ENCODE data around the gene GIPR.
A peak's percentile ranks its signal among the peaks of the same experiment; 100 is the strongest.
"Not testable (repeated sequence)": the region's sequence is repeated elsewhere in the genome, so short reads cannot be mapped to it uniquely, and the experiment has no call there.

The GIPR gene

DNA sequence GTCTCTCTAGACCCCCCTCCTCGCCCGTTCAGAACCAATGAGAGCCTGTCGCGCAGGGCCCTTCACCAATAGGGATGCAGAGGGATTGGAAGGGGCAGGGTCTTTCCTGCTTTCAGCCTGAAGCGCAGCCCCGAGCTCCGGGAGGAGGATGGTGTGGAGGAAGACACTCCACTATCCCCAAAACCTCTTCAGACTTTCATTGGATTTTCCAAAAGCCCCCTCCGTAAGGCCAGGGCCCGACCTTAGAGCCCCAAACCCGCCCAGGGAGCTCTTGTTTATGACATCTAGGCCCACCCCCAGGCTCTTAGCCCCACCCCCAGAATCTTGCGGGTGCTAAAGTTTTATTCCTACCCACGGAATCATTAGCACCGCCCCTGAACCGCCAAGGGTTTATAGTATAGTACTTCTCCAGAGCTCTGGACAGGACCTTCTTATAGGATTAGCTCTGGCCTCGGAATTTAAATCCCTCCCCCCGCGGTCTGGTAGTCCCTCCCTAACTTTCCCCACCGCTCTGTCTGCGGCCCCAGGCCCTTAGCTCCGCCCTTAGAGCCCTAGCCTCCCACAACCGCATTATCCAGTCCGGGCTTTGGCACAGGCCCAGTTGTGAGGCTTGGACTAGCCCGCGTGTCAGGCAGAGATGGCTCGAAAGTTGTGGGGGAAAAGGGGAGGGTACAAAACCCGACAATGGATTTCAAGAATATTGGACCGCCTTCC, 22.2 kb upstream of the GIPR start:
- DNase-seq (ENCODE audit: low read depth in 2 of 2): peak; percentile 62 to 82

DNA sequence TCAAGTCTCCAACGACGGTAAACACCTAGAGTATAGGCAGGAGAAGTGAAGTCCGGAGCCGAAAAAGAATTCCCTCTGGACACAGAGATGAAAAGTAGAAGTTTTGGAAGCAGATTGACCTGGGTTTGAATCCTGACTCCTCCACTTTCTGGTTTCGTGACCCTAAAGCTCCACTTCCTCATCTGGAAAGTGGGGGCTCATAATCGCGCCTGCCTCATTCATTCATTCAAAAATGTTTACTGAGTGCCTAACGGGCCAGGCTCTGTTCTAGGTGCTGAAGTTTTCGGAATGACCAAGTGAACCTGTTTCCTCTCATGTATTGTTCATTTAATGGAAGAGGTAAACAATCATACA, 21.7 kb upstream of the GIPR start:
- DNase-seq (ENCODE audit: low read depth in 2 of 2): no peak

DNA sequence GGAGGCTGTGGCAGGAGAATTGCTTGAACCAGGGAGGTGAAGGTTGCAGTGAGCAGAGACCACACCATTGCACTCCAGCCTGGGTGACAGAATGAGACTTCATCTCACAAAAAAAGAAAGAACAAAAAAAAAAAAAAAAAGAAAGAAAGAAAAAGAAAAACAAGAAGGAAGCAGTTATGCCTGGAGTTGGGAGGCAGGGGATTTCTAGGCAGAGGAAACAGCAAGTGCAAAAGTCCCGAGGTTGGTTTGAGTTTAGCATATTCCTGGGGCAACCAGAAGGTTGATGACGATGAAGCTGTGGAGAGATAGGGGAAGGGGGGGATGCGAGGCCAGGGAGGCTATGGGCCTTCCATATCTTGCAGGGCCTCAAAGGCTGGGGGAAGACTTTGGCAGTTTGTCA, 17.3 kb upstream of the GIPR start:
- no peak for DNase-seq (ENCODE audit: low read depth in 2 of 2)

DNA sequence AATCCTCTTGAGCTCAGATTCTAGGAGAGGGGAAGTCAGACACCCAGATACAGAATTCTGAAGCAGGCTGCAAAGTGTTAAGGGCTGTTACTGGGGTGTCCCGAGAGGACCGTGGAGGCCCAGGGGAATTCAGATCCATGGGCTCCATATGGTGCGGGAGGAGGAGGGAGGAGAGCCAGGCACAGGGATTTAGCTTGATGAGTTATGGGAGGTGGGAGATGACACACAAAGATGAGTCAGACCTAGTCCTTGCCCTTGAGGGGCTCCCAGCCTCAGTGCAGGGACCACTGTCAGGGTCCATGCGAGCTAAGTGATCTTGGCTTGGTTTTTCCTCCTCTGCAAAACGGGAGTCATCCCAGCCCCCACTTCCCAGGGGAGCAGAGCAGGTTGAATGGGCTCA, 14.4 kb upstream of the GIPR start:
- DNase-seq (ENCODE audit: low read depth in 2 of 2): no peak

DNA sequence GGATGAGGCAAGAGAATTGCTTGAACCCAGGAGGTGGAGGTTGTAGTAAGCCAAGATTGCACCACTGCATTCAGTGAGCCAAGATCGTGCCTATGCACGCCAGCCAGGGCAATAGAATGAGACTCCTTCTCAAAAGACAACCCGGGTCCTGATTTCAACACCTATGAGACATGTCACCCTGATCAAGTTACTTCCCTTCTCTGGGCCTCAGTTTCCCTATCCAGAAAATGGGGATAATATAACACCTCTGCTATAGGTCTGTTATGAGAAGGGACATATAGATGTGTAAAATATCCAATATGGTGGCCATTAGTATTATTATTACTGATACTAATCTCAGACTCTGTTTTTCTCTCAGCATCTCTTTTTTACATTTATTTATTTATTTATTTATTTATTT, 12.9 kb upstream of the GIPR start:
- DNase-seq (ENCODE audit: low read depth in 2 of 2): no peak

DNA sequence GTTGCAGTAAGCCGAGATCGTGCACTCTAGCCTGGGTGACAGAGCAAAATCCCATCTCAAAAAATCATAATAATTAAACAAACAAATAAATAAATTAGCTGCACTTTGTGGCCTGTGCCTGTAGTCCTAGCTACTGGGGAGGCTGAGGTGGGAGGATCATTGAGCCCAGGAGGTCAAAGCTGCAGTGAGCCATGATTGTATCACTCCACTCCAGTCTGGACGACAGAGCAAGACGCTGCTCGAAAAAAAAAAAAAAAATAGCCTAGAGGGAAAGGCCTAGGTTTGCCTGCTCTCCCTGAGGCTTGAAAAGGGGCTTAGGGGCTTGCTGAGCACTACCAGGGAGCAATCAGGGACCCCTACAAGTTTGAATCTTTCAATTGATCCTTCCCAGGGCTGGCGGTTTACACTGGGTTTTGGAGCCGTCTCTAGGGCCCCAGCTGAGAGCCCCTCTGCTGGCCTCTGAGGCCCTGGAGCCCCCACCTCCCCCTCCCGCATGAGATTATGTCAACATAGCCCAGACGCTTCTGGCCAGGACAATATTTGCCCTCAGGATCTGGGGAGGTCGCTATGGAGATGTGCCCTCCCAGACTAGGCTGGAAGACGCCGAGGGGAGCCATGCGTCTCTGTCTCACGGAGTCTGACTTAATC, 10.4 kb upstream of the GIPR start:
- DNase-seq (ENCODE audit: low read depth in 2 of 2): no peak

DNA sequence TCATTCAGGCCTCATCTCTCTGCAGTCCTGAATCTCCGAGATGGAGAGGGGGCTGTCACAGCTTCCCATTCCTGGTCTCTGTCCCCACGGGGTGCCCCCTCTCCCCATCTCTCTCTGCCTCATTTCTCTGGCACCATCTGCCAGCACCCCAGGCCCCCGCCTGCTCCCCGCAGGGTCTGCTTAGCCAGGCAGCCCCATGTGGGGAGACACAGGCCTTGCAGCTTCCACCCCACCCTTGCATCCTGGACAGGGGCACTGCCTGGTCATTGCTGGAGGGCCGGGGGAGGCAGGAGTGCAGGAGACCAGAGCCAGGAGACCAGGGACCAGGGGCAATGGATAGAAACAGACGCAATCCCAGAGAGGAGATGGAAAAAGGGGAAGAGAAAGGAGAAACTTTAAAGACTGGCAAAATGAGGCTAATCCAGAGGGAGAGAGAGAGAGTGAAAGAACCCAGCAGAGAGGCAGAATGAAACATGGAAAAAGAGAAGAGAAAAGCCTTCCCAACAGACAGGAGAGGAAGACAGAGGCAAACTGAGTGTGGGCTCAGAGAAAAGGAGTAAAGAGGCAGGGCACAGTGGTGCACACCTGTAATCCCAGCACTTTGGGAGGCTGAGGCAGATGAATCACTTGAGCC, 8.8 kb upstream of the GIPR start:
- DNase-seq (ENCODE audit: low read depth in 2 of 2): no peak

DNA sequence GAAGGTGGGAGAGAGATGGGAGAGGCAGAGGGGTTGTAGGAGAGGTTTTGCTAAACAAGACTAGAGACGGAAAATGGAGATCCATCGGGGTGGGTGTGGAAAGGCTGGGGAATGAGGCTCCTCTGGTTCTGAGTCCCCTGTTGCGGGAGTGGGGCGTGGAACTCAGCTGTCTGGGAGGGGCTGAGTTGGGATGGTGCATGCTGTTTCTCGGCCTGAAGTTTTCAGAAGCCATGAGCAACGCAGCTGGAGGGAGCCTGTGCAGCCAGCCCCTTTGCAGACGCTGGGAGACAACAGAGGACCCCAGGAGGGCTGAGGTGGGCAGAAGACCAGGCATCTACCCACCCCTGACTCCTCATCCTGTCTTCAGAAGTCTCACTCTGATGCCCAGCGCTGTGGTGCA, 7.4 kb upstream of the GIPR start:
- no peak for DNase-seq (ENCODE audit: low read depth in 2 of 2)

DNA sequence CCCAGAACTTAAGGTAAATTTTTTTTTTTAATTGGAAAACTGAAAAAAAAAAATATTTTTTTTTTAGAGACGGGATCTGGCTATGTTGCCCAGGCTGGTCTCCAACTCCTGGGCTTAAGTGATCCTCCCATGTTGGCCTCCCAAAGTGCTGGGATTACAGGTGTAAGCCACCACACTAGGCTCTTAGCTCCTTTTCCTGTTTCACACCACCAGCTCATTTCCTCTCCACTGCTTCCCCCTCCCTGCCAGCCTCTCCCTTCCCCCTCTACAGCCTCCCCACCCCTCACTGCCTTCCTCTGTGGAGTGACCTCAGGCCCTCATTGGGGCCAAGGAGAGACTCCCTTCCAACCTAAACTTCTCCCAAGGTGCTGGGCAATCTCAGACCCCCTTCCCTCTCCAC, 4.2 kb upstream of the GIPR start:
- DNase-seq (ENCODE audit: low read depth in 2 of 2): no peak

DNA sequence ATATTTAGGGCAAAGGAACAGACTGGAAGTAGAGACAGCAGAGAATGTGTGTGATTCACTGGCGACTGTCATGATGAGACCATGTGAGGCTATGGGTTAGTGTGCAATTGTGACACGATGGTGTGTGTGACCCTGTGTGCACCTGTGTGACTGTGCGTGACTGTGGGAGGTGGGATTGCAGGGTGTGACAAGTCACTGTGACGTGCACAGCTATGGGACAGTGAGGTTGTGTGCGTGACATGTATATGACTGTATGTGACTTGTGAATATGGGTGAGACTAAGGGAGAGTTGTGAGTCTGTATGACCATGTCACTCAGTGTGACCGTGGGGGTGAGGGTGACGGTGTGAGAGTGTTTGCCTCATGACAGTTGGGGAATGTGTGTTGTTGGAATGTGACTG, 3.4 kb upstream of the GIPR start:
- no peak for DNase-seq (ENCODE audit: low read depth in 2 of 2)

DNA sequence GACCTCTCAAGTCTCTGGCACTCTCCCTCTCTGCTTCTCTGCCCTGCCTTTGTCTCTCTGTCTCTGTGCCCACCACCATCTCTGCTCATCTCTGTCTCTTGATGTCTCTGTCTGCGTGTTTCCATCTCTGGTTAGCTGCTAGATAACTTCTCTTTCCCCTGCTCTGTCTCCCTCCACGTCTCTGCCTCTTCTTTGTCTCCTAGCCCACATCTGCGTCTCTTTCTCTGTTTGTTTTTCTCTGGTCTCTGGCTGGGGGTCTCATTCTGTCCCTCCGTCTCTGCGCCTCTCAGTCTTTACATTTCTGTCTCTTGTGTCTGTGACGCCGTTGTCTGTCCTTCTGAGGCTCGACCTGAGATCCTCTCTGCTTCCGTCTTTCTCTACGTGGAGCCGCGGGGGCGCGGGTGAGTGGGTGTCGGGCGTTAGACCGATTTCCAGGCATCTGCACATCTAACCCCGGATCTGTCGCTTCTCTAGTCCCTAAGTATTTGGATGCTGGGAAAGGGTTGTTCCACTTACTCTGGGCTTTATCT, 386 bp downstream of the GIPR start:
- DNase-seq (ENCODE audit: low read depth in 2 of 2): no peak

DNA sequence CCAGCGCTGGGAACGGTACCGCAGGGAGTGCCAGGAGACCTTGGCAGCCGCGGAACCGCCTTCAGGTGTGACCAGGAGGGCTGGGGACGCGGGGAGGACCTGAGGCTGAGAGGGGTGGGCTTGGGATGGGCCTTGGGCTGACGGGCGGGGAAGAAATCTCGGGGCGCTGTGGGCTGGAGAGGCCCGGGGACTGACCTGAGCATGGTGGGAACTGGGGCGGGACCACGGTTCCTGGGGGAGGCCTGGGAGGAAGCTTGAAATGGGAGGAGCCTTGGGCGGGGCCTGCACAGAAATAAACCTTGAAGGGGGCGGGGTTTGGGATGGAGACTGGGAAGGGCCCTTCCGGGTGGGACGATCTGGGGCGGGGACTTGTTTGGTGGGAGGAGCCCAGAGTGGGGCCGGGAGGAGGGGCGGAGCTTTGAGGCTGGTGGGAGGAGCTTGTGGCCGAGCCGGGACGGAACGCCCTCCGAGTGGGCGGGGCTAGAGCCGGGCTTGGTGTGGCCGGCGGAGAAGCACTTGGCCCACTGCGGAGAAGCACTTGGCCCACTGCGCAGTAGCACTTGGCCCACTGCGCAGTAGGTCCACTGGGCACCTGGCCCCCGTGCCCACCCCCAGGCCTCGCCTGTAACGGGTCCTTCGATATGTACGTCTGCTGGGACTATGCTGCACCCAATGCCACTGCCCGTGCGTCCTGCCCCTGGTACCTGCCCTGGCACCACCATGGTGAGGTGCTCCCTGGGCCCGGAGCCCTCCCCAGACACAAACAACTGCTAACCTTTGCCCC, 2.8 kb downstream of the GIPR start:
- DNase-seq (ENCODE audit: low read depth in 2 of 2): peak in 1 of 2 experiments; percentile 63

DNA sequence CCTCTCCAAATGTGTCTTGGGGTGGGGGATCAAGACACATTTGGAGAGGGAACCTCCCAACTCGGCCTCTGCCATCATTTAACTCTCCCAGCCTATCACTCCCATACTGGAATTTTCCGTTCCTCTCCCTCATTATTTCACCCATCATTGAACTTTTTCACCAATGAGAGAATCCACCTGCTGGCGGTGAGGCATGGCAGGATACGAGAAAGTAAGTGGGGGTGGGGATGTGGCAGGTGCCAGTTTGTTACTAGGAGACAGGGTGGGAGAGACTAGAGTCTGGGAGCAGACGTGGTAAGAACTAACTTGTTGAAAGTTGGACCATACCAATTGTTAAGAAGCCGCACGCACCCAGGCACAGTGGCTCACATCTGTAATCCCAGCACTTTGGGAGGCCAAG, 6.9 kb downstream of the GIPR start:
- DNase-seq (ENCODE audit: low read depth in 2 of 2): no peak

DNA sequence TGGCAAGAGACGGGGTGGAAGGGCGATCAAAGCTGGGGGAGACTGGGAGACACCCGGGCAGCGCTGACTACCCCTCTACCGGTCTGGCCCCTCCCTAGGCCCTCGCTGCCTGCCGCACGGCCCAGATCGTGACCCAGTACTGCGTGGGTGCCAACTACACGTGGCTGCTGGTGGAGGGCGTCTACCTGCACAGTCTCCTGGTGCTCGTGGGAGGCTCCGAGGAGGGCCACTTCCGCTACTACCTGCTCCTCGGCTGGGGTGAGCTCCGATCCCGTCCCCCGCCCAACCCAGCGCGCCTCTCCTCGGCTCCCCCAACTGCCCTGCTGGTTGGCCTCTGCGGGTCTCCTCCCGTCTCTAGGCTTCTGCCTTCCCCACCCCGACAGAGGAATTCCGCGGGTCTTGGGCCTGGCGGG, 8.8 kb downstream of the GIPR start:
- peak in 1 of 2 experiments; percentile 22 for DNase-seq (ENCODE audit: low read depth in 2 of 2)

DNA sequence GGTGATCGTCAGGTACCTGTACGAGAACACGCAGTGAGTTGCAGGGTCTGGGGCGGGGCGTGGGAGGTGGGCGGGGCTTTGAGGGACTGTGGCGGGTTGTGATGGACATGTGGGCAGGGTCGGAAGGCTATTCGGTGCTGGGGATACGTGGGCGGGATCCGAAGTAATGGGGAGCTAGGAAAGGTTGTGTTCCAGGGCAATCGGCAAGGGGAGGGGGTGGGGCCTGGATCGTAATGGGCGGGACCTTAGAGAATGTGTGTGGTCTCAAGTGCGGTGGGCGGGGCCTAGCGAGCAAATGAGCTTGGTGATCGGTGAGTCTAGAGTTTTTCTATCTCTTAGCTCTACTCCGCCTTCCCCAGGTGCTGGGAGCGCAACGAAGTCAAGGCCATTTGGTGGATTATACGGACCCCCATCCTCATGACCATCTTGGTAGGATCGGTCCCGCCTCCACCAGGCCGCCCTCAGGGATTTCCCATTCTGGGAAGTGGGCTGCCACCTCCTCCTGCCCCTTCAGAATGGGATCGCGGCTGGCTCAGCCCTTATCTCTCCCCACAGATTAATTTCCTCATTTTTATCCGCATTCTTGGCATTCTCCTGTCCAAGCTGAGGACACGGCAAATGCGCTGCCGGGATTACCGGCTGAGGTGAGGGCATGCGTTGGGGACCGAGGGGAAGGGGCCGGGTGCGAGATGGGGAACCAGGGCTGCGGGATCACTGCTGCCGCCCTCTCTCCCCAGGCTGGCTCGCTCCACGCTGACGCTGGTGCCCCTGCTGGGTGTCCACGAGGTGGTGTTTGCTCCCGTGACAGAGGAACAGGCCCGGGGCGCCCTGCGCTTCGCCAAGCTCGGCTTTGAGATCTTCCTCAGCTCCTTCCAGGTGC, 9.6 kb downstream of the GIPR start:
- peak; percentile 63 to 86 for DNase-seq (ENCODE audit: low read depth in 2 of 2)

DNA sequence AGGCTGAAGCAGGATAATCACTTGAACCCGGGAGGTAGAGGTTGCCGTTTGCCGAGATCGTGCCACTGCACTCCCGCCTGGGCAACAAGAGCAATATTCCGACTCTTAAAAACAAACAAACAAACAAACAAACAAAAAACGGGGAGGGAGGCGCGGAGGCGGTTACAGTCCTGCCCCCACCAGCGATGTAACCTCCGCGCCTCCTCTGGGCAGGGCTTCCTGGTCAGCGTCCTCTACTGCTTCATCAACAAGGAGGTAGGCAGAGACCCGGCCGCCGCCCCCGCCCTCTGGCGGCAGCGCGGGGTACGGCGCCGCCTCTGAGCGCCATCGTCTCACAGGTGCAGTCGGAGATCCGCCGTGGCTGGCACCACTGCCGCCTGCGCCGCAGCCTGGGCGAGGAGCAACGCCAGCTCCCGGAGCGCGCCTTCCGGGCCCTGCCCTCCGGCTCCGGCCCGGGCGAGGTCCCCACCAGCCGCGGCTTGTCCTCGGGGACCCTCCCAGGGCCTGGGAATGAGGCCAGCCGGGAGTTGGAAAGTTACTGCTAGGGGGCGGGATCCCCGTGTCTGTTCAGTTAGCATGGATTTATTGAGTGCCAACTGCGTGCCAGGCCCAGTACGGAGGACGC, 13.5 kb downstream of the GIPR start:
- DNase-seq (ENCODE audit: low read depth in 2 of 2): peak; percentile 71 to 79

DNA sequence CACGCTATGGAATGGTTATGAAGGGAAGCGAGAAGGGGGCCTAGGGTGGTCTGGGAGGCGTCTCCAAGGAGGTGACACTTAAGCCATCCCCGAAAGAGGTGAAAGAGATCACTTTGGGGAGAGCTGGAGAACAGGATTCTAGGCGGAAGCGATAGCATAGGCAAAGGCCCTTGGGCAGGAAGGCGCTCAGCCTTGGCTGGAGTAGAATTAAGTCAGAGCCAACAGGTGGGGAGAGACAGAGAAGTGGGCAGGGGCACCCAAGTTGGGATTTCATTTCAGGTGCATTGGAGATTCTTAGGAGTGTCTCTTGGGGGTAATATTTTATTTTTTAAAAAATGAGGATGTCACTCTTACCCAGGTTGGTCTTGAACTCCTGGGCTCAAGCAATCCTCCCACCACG, 14.1 kb downstream of the GIPR start:
- DNase-seq (ENCODE audit: low read depth in 2 of 2): no peak

DNA sequence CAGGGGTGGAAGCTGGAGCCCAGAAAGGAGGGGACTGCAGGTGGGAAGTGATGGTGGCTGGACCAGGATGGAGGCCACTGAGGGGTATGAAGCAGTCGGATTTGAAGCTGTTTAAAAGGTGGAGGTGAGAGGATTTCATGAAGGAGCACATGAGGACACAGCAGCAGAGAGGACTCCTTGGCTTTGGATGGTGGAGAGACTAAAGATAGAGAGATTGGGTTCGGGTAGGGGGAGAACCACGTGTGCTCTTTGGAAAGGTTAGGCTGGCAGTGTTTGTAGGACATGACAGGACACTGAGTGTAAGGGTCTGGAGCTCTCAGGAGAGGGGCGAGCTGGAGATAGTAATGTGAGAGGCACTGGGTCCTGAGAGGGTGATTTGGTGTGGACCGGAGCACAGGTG, 14.9 kb downstream of the GIPR start:
- DNase-seq (ENCODE audit: low read depth in 2 of 2): no peak

DNA sequence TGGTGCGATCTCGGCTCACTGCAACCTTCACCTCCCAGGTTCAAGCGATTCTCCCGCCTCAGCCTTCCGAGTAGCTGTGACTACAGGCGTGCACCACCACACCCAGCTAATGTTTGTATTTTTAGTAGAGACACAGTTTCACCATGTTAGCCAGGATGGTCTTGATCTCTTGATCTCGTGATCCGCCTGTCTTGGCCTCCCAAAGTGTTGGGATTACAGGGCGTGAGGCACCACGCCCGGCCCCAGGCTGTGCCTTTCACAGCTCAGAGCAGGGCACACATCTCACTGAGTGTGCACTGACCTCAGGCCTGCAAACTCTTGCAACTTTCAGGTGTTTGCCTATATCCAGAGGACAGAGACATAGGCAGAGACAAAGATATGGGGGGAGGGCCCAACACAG, 17.0 kb downstream of the GIPR start:
- DNase-seq (ENCODE audit: low read depth in 2 of 2): not testable (repeated sequence)

DNA sequence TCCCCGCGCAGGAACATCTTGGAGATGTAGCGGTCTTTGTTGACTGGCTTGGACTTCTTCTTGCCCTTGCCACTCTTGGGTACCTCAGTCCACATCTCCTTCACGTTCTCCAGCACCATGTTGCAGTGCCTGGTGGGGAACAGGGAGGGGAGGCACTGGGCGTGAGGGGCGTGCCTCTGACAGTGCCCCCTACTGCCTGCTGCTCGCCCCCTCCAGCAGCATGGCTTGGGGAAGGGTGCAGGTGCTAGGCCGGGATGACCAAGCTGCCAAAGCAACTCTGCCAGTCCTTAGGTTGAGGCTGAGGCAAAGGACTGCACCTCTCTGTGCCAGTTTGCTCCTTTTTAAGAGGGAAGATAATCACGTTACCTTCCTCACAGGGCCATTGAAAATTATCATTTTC, 19.6 kb downstream of the GIPR start:
- no peak for DNase-seq (ENCODE audit: low read depth in 2 of 2)
